ENCODE data around the gene GPER1. TPM values are rescaled to one million over a fixed set of nuclear protein-coding genes. Genes with fewer than 3 reads are reported as not detected.

The GPER1 gene
- total RNA-seq, 2 donors from 2014 or later = 5.7 to 8.2 TPM

DNA sequence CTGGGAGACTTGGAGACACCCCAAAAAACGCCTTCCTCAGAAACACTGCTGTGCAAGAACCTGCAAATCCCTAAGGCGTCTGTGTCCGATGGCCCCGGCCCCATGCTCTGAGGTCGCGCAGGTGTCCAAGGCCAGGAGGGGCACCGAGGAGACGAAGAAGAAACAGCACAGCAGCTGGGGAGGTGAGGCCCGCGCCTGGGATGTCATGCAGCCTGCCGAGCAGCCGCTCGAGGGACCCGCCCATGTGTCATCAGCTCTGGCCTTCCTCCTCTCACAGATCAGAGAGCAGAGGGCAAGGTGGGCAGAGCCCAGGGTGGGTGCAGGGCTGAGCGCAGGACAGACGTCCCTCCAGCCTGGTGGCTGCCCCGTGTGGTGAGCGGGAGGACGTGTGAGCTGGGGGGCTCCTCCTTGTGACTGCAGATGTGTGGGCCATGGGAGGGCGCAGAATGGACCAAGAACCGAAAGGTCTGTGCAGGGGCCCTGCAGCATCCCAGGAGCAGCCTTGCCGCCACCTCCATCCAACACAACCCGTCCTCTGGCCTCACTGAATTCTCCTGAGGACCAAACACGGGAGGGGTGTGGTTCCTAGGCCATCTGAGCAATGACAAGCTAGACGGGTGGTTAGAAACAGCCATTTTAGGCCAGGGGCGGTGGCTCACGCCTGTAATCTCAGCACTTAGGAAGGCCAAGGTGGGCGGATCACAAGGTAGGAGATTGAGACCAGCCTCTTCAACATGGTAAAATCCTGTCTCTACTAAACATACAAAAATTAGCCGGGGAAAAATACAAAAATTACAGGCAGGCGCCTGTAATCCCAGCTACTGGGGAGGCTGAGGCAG, 13.1 kb upstream of the GPER1 start:
- no peaks in the 10 kb centered on the region for H3K27me3 ChIP-seq
- no peaks in the 10 kb centered on the region for H3K9me3 ChIP-seq
- H3K27ac ChIP-seq = no peak overlapping the region
- no peaks in the 10 kb centered on the region for H3K4me1 ChIP-seq
- no peaks in the 10 kb centered on the region for H3K36me3 ChIP-seq
- DNase-seq = no peak
- intact Hi-C loops (cut with DNase I) = no loop called here
- TF ChIP-seq, protein P1, sequence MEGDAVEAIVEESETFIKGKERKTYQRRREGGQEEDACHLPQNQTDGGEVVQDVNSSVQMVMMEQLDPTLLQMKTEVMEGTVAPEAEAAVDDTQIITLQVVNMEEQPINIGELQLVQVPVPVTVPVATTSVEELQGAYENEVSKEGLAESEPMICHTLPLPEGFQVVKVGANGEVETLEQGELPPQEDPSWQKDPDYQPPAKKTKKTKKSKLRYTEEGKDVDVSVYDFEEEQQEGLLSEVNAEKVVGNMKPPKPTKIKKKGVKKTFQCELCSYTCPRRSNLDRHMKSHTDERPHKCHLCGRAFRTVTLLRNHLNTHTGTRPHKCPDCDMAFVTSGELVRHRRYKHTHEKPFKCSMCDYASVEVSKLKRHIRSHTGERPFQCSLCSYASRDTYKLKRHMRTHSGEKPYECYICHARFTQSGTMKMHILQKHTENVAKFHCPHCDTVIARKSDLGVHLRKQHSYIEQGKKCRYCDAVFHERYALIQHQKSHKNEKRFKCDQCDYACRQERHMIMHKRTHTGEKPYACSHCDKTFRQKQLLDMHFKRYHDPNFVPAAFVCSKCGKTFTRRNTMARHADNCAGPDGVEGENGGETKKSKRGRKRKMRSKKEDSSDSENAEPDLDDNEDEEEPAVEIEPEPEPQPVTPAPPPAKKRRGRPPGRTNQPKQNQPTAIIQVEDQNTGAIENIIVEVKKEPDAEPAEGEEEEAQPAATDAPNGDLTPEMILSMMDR (IDR thresholded peaks at IDR 0.05) = no peak
- no peak overlapping the region for H3K9ac ChIP-seq (ENCODE audit: low read depth in 2 of 2, low read length in 2 of 2)
- H3K4me3 ChIP-seq = no peak overlapping the region

DNA sequence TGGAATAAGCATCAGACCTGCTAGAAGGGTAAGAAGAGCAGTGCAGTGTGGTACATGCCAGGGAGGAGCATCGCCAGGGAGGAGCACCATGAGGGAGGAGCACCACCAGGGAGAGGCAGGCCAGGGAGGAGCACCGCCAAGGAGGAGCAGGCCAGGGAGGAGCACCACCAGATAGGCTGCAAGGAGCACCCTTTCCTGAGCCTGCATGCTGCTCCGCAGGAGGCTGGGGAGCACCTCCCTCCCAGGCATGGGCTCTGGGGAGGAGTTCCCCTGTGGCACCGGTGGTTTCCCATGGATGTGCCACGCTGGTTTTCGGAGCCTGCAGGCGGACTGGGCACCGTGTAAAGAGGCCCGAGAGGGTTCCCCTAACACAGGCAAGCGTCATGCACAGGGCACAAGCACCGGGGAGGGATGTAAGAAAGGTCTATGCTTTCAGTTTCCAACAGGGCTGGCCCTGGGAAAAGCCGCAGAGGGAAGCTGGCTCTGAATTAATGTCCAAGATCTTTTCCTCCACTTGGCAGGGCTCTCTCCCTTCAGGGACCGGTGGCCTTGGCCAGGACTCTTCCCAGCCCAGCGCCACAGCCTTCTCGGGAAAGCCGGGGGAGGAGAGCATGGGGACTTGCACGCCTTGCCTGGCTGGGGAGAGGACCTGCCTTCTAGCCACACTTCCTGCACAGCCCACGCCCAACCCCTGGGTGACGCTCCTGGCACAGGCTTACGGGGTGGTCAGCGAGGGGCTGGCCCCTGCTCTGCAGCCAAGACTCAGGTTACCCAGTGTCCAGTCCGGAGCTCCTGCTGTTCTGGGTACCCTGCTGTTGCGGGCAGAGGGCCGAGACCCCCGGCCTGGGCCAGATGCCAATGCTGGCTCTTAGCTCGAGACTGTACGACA, 11.5 kb upstream of the GPER1 start:
- intact Hi-C loops (cut with DNase I) = no loop called here
- no peak for DNase-seq
- no peaks in the 10 kb centered on the region for H3K4me1 ChIP-seq
- H3K36me3 ChIP-seq = no peaks in the 10 kb centered on the region
- H3K9ac ChIP-seq (ENCODE audit: low read depth in 2 of 2, low read length in 2 of 2) = no peak overlapping the region
- no peaks in the 10 kb centered on the region for H3K27me3 ChIP-seq
- no peaks in the 10 kb centered on the region for H3K9me3 ChIP-seq
- H3K4me3 ChIP-seq = no peak overlapping the region
- TF ChIP-seq, protein P1 (IDR thresholded peaks at IDR 0.05) = no peak
- no peak overlapping the region for H3K27ac ChIP-seq

DNA sequence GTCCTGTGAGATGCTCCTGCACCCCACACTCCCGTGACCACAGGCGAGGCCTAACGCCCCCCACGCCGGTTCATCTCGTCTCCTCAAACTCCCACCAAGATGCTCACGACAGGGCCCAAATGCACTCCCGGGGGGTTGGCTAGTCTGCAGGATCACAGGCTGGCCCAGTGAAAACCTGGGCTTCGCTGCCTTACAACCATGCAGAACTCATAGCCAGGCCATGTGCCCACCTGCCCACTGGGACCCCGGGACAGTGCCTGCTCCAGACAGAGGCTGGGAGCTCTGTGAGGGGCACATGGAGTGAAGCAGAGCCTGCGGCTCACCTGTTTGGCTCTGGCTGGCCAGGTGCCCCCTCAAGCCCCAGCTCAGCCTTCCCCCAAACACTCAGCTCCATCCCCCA, 9.4 kb upstream of the GPER1 start:
- no peak for DNase-seq
- Histone ChIP-seq H3K4me1 (no peaks in the 10 kb centered on the region), H3K9me3 (no peaks in the 10 kb centered on the region), H3K9ac (ENCODE audit: low read depth in 2 of 2, low read length in 2 of 2) (no peak overlapping the region), H3K27ac (no peak overlapping the region), H3K4me3 (no peak overlapping the region), H3K36me3 (no peaks in the 10 kb centered on the region), H3K27me3 (no peaks in the 10 kb centered on the region)
- TF ChIP-seq, protein P1 (IDR thresholded peaks at IDR 0.05) = no peak
- intact Hi-C loops (cut with DNase I) = no loop called here

DNA sequence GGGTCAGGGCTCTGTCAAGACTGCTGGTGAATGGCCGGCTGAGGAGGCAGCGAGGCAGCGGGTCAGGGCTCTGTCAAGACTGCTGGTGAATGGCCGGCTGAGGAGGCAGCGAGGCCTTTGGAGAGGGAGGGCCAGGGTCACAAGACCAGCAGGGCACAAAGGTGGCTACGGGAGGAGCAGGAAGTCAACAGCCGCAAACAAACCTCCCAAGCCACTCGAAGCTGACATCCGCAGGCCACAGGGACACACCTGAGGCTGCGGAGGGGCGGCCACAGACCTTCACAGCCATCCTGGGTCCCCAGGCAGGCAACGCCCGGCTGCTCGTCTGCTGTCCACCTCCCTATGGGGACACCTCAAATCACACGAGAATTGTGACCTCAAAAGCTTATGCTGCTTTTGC, 8.9 kb upstream of the GPER1 start:
- intact Hi-C loops (cut with DNase I) = no loop called here
- no peak overlapping the region for H3K9ac ChIP-seq (ENCODE audit: low read depth in 2 of 2, low read length in 2 of 2)
- no peaks in the 10 kb centered on the region for H3K27me3 ChIP-seq
- H3K36me3 ChIP-seq = no peaks in the 10 kb centered on the region
- H3K4me3 ChIP-seq = no peak overlapping the region
- no peaks in the 10 kb centered on the region for H3K4me1 ChIP-seq
- H3K27ac ChIP-seq = peak overlapping the region; percentile 40
- no peaks in the 10 kb centered on the region for H3K9me3 ChIP-seq
- TF ChIP-seq, protein P1 (IDR thresholded peaks at IDR 0.05) = no peak
- DNase-seq = peak; percentile 57

DNA sequence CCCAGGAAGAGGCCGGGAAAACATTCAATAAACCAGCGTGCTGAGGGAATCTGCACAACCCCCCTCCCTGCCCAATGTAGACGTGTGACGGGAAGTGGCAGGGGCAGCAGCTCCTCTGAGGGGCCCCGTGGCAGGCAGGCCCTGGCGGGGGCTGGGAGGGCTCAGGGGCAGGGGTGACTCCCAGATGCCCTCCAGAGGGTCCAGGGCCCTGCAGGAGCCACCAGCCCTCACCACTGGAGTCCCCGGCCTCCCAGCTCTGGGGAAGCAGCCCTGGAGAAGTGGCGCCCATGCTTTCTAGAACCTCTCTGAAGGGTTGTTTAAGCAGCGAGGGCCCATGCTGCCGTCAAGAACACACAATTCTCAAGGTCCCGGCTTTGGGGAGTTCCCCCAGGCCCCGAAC, 8.4 kb upstream of the GPER1 start:
- Histone ChIP-seq H3K36me3 (no peaks in the 10 kb centered on the region), H3K9me3 (no peaks in the 10 kb centered on the region), H3K27ac (no peak overlapping the region), H3K4me3 (no peak overlapping the region), H3K27me3 (no peaks in the 10 kb centered on the region), H3K9ac (ENCODE audit: low read depth in 2 of 2, low read length in 2 of 2) (no peak overlapping the region), H3K4me1 (no peaks in the 10 kb centered on the region)
- TF ChIP-seq, protein P1 (IDR thresholded peaks at IDR 0.05) = no peak
- no peak for DNase-seq
- intact Hi-C loops (cut with DNase I) = no loop called here

Measured in colonic mucosa (tissue), 4 donors.